Liver (tissue), 9 donors: Measurements from ENCODE around the gene CRNN. TPM values are rescaled to one million over a fixed set of nuclear protein-coding genes. Genes with fewer than 3 reads are reported as not detected.

Experiments
- DNase-seq: peaks from one replicate; pipeline ENCODE4 v3.0.0-alpha.2; 2017; ENCODE audit warnings: low spot score
- H3K27ac ChIP-seq, 2 donors: one replicate each; pipeline ENCODE4 v1.7.0; 2013; ENCODE audit warnings: inconsistent platforms in 2 of 2, low read length in 2 of 2, control low read depth in 1 of 2, low read depth in 1 of 2, mild to moderate bottlenecking in 1 of 2
- H3K27me3 ChIP-seq, 4 donors: one replicate each; pipeline versions ENCODE4 v1.6.1 to v1.7.0; 2013; ENCODE audit warnings: low read length in 3 of 4, inconsistent platforms in 1 of 4, mild to moderate bottlenecking in 1 of 4, moderate library complexity in 1 of 4; ENCODE audit not compliant: control insufficient read depth in 4 of 4, insufficient read depth in 4 of 4
- H3K36me3 ChIP-seq, 4 donors: one replicate each; pipeline versions ENCODE4 v1.6.1 to v1.7.0; 2013; ENCODE audit warnings: low read length in 3 of 4, mild to moderate bottlenecking in 3 of 4, low read depth in 1 of 4, moderate library complexity in 1 of 4; ENCODE audit not compliant: control insufficient read depth in 4 of 4, insufficient read depth in 3 of 4
- H3K4me1 ChIP-seq, 4 donors: one replicate each; pipeline versions ENCODE4 v1.6.1 to v1.7.0; 2013; ENCODE audit warnings: low read length in 3 of 4, mild to moderate bottlenecking in 3 of 4, moderate library complexity in 1 of 4; ENCODE audit not compliant: control insufficient read depth in 4 of 4, insufficient read depth in 4 of 4
- H3K4me3 ChIP-seq, 3 donors: one replicate each; pipeline versions ENCODE4 v1.6.1 to v1.7.0; 2013; ENCODE audit warnings: low read length in 3 of 3, control low read depth in 1 of 3, low read depth in 1 of 3, mild to moderate bottlenecking in 1 of 3
- H3K9ac ChIP-seq, 2 donors: one replicate each; pipeline ENCODE4 v1.7.0; 2013; ENCODE audit warnings: low read length in 2 of 2, mild to moderate bottlenecking in 2 of 2, moderate library complexity in 2 of 2, control low read depth in 1 of 2, low read depth in 1 of 2
- H3K9me3 ChIP-seq, 4 donors: one replicate each; pipeline versions ENCODE4 v1.6.1 to v1.7.0; 2013; ENCODE audit warnings: low read length in 3 of 4; ENCODE audit not compliant: control insufficient read depth in 4 of 4
- EGR1 ChIP-seq, 2 donors: IDR thresholded peaks; 2 replicates each; pipeline ENCODE4 v1.6.1; 2016 to 2018; ENCODE audit warnings: antibody characterized with exemption in 2 of 2, low read depth in 2 of 2
- FOXA2 ChIP-seq: IDR thresholded peaks from 2 replicates; pipeline ENCODE4 v1.6.1; 2016; ENCODE audit warnings: antibody characterized with exemption
- HNF4A ChIP-seq, 2 donors: conservative IDR thresholded peaks; 2 replicates each; pipeline ENCODE4 v1.6.1; 2016; ENCODE audit warnings: antibody characterized with exemption in 2 of 2, mild to moderate bottlenecking in 2 of 2
- HNF4G ChIP-seq: IDR thresholded peaks from 2 replicates; pipeline ENCODE4 v1.6.1; 2016; ENCODE audit warnings: antibody characterized with exemption
- JUND ChIP-seq, 2 donors: IDR thresholded peaks; 2 replicates each; pipeline ENCODE4 v1.6.1; 2016; ENCODE audit warnings: antibody characterized with exemption in 2 of 2
- RAD21 ChIP-seq, 2 donors: IDR thresholded peaks; 2 replicates each; pipeline ENCODE4 v1.6.1; 2016; ENCODE audit warnings: antibody characterized with exemption in 2 of 2, mild to moderate bottlenecking in 2 of 2
- WGBS: extraction: QIAGEN DNeasy Blood & Tissue Kit; methylation state at CpG from one replicate; pipeline ENCODE4 v1.1.7; 2013; 5-methylcytosine and 5-hydroxymethylcytosine counted together
- polyA plus RNA-seq, 2 donors: library from polyadenylated mRNA; stranded (reverse) in 1 of 2; unstranded in 1 of 2; fragments of 200-250 nt in 1 of 2; fragments of >200 nt in 1 of 2; fragmentation: Nextera tagmentation in 1 of 2; extraction: Ambion mirVana in 1 of 2; gene quantifications; one replicate each; pipeline versions ENCODE4 v1.2.1 to v1.2.3, GENCODE V29; 2013 to 2015
- total RNA-seq, 2 donors: library from RNA; depleted of rRNA; stranded (reverse); fragments of >200 nt; gene quantifications; one replicate each; pipeline ENCODE4 v1.2.3, GENCODE V29; 2014
- TF ChIP-seq, protein P1 (sequence below): IDR thresholded peaks from 2 replicates; pipeline ENCODE4 v1.6.1; 2016; ENCODE audit warnings: antibody characterized with exemption
- TF ChIP-seq, protein P2 (sequence below): fragments of 150-350 bp; IDR thresholded peaks from 2 replicates; pipeline ENCODE4 v1.5.1; 2017; ENCODE audit warnings: improper control_type of control experiment, low read depth, low read length; ENCODE audit not compliant: missing input control
- TF ChIP-seq, protein P3 (sequence below): IDR thresholded peaks from 2 replicates; pipeline ENCODE4 v1.6.1; 2016; ENCODE audit warnings: antibody characterized with exemption
- donor health status: healthy.
- donor health status: healthy.
- donor health status: healthy.
- donor health status: healthy.
- donor health status: healthy.

CRNN gene
- total and polyA plus RNA-seq, 4 donors: 0.05 to 0.22 TPM; not detected in 2

DNA sequence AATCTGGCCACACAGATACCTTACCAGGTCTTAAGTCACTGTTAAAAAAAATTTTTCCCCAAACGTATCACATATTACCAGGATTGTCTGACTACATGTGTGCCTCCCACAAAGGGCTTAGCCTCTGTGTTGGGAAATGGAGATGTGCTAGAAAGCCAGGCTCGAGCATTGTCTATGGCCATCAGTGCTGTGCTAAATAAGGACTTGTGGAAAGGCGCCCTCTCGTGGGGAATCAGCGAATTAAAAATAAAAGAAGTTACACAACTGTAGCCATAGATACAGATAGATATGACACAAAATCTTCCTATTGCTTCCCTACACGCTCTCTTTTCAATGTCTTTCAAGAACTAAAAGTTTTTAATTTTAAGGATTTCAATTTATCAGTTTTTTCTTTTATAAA lies 47.5 kb upstream of the CRNN start:
- Histone ChIP-seq H3K4me1 (peaks cover 0 to 4% (median 2%) of the 10 kb centered on the region in 4 donors), H3K27ac (no peak overlapping the region), H3K9me3 (no peaks in the 10 kb centered on the region), H3K9ac (no peak overlapping the region), H3K4me3 (no peak overlapping the region), H3K36me3 (no peaks in the 10 kb centered on the region), H3K27me3 (no peaks in the 10 kb centered on the region)
- DNase-seq: no peak
- WGBS: 7% methylated on average over 6 of the region's 6 CpGs
- TF ChIP-seq RAD21 (IDR thresholded peaks at IDR 0.05) (peak; percentile 56 to 76), HNF4A (conservative IDR thresholded peaks at IDR 0.05) (no peak), FOXA2 (no peak)
- TF ChIP-seq, protein P1, sequence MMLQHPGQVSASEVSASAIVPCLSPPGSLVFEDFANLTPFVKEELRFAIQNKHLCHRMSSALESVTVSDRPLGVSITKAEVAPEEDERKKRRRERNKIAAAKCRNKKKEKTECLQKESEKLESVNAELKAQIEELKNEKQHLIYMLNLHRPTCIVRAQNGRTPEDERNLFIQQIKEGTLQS: no peak
- TF ChIP-seq, protein P2, sequence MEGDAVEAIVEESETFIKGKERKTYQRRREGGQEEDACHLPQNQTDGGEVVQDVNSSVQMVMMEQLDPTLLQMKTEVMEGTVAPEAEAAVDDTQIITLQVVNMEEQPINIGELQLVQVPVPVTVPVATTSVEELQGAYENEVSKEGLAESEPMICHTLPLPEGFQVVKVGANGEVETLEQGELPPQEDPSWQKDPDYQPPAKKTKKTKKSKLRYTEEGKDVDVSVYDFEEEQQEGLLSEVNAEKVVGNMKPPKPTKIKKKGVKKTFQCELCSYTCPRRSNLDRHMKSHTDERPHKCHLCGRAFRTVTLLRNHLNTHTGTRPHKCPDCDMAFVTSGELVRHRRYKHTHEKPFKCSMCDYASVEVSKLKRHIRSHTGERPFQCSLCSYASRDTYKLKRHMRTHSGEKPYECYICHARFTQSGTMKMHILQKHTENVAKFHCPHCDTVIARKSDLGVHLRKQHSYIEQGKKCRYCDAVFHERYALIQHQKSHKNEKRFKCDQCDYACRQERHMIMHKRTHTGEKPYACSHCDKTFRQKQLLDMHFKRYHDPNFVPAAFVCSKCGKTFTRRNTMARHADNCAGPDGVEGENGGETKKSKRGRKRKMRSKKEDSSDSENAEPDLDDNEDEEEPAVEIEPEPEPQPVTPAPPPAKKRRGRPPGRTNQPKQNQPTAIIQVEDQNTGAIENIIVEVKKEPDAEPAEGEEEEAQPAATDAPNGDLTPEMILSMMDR: peak; percentile 68

DNA sequence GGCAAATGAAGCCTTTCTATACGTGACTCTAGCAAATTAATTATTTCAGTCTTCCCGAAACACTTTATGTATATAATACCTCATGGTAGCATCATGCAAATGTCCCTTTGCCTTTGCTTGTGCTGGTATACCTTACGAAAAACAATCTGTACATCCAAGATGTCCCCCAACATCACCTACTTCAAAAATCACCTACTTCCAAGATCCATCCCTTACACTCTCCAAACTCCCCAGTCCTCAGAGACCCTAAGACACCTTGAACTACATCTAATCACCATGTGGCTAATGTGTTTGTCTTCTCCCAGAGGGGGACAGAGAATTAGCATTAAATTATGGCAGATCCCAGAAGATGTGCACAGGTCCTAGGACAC lies 46.5 kb upstream of the CRNN start:
- 38% methylated on average over 3 of the region's 3 CpGs for WGBS
- DNase-seq: no peak
- Histone ChIP-seq H3K4me1 (peaks cover 0 to 4% (median 2%) of the 10 kb centered on the region in 4 donors), H3K36me3 (no peaks in the 10 kb centered on the region), H3K9ac (no peak overlapping the region), H3K27me3 (no peaks in the 10 kb centered on the region), H3K9me3 (no peaks in the 10 kb centered on the region), H3K27ac (no peak overlapping the region), H3K4me3 (no peak overlapping the region)
- TF ChIP-seq, protein P3, sequence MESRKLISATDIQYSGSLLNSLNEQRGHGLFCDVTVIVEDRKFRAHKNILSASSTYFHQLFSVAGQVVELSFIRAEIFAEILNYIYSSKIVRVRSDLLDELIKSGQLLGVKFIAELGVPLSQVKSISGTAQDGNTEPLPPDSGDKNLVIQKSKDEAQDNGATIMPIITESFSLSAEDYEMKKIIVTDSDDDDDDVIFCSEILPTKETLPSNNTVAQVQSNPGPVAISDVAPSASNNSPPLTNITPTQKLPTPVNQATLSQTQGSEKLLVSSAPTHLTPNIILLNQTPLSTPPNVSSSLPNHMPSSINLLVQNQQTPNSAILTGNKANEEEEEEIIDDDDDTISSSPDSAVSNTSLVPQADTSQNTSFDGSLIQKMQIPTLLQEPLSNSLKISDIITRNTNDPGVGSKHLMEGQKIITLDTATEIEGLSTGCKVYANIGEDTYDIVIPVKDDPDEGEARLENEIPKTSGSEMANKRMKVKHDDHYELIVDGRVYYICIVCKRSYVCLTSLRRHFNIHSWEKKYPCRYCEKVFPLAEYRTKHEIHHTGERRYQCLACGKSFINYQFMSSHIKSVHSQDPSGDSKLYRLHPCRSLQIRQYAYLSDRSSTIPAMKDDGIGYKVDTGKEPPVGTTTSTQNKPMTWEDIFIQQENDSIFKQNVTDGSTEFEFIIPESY: no peak
- TF ChIP-seq HNF4G (no peak), JUND (IDR thresholded peaks at IDR 0.05) (no peak)

DNA sequence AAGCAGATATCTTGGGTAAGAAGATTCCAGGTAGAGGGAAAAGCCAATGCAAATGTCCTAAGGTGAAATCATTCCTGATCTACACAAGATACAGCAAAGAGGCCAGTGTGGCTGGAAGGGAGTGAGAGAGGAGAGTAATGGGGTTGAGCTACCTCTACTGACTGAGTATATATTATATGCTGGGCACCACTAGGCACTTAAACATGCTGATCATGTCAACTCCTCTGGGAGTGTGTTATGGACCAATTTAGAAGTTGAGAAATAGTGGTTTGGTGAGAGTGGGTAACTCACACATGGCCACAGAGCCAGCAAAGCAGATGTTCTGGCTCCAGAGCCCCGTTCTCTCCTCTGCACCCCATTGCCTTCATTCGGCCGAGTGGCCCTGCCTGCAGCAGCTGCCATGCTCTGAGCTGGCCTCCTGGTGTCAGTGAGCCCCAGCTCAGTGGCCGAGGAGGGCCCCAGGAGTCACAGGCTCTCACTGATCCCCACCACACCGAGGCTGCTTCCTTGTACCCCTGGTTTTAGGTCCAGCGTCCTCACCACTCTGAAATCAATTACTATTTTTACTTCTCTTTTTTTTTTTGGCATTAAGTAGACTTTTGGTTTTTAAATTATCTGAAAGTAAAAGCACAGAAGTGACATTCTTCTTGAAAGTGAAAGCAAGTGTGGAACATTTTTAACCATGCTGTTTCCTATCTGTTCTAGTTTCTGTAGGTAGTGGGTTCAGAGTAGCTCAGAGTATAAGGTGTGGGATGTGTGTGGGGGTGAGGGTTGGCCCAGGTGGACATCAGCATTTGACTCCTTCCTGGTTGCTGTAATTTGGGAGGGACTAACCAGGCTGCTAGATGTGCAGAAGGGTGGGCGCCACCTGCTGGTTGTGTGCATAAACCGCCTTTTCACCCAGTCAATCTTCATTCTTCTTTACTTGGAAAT lies 45.8 kb upstream of the CRNN start:
- no peaks in the 10 kb centered on the region for H3K9me3 ChIP-seq
- H3K27ac ChIP-seq: no peak overlapping the region
- H3K27me3 ChIP-seq: no peaks in the 10 kb centered on the region
- 50% methylated on average over 8 of the region's 8 CpGs for WGBS
- no peak for TF ChIP-seq EGR1 (IDR thresholded peaks at IDR 0.05; ENCODE audit: low read depth in 2 of 2)
- TF ChIP-seq RAD21 (IDR thresholded peaks at IDR 0.05): peak; percentile 52 to 74
- TF ChIP-seq, protein P2: peak; percentile 72
- H3K4me1 ChIP-seq: peaks cover 0 to 4% (median 2%) of the 10 kb centered on the region in 4 donors
- H3K36me3 ChIP-seq: no peaks in the 10 kb centered on the region
- H3K4me3 ChIP-seq: no peak overlapping the region
- peak; percentile 51 for DNase-seq
- no peak overlapping the region for H3K9ac ChIP-seq
